SIG-M5 (cell line): ENCODE results near the gene ACAT2.
"Not testable (repeated sequence)": the region's sequence is repeated elsewhere in the genome, so short reads cannot be mapped to it uniquely, and the experiment has no call there.

Experiments
- DNase-seq: peaks from one replicate; lab custom pipeline; 2025; lab: John Stamatoyannopoulos, UW

Gene ACAT2

DNA sequence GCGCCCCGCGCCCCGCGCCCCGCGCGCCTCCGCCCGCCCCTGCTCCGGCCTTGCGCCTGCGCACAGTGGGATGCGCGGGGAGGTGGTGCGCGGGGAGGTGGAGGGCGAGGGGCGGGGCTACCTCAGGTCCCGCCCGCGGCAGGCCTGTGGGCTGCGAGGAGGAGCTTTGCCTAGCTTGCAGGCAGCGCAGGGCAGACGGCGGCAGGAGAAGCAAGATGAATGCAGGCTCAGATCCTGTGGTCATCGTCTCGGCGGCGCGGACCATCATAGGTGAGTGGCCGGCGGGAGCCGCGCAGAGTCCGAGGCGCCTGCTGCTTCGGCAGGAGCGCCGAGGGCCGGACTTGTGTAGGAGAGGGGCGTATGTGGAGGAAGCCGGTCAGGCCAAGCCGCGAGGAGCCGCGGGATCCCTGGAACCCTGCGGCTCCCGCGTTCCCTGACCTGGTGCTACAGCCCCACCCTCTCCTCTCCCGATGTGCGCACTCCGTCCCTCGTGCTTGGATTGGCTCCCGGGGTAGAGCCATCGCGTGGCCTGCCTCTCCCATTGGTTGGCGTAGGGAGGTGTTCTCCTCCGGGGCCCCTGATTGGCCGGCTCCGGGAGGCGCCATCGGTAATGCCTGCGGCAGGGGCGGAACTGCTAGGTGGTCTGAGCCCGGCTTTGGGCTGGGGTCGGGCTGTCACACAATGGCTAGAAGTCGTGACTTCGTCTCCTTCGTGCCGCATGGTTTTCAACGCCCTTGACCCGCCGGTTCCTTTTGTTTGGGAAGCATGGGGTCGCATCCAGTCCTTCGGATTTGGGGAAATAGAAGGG is at the start of gene ACAT2:
Gene ACAT2 (plus strand): TSS at position 173 of the 808 bp plus-strand sequence. CDS start 43 bp downstream, at position 216.
- DNase-seq, result peak; percentile 59

DNA sequence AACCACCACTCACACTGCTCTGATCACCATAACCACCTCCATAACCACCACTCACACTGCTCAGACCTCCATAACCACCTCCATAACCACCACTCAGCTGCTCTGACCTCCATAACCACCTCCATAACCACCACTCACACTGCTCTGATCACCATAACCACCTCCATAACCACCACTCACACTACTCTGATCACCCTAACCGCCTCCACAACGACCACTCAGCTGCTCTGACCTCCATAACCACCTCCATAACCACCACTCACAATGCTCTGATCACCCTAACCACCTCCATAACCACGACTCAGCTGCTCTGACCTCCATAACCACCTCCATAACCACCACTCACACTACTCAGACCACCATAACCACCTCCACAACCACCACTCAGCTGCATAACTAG is 49.5 kb upstream of the ACAT2 start:
- DNase-seq, result not testable (repeated sequence)

DNA sequence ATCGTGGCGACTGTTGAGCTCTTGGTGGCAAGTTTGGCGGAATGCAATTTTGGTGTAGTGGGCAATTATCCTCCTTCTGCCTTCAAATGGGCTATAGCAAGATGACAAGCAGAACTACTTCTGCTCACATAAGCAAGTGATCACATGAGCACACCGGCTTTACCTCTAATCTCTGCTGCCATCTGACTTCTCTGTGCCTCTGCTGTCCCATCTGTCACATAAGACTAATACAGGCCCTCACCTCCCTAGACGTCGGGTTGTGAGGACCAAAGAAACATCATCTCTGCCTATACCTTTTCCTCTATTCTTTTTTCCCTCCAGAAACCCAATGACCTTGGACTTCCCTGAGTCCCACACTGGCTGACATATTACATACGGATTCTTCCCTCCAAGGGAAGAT is 47.9 kb upstream of the ACAT2 start:
- no peak for DNase-seq

DNA sequence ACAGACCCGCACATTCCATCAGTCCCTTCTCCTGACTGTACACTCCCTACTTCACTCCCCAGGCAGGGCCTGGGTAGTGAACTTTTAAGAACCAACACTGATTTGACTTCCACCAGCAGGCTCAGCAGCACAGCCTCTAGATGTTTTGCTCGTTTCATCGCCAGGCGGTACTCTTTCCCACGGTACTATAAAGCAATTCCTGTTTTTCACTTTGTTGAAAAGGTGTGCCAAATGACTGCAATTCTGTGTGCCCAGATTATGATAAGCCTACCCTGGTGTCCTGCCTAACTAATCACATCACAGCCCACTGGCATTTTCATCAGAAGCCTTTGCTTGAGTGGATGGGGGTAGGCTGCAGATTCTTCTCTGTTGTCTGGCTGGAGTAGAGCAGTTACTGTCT is 47.4 kb upstream of the ACAT2 start:
- DNase-seq, result no peak

DNA sequence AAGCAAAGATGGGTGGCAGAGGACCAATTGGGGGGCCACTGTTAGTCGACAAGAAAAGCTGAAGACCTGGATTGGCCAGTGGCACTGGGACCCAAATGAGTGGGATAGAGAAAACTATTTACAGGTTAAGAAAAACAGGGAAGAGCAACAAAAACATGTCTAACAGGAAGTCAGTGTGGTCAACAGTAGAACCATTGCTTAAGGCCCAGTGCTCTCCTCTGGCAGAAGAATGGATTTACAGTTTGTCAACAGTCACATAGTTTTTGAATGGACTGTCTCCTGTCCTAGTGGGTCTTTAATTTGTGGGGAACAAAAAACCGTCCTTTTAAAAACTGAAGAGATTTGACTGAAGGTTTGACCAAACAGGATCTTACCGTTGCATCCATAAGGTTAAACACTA is 46.7 kb upstream of the ACAT2 start:
- DNase-seq, result no peak

DNA sequence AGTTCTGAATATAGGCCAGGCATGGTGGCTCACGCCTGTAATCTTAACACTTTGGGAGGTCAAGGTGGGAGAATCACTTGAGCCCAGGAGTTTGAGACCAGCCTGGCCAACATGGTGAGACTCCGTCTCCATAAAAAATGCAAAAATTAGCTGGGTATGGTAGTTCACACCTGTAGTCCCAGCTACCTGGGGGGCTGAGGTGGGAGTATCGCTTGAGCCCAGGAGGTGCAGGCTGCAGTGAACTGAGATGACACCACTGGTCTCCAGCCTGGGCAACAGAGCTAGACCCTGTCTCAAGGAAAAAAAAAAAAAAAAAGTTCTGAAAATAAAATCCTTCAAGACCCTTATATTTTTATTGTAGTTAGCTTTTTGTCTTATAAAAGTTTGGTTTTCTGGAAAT is 46.2 kb upstream of the ACAT2 start:
- no peak for DNase-seq

DNA sequence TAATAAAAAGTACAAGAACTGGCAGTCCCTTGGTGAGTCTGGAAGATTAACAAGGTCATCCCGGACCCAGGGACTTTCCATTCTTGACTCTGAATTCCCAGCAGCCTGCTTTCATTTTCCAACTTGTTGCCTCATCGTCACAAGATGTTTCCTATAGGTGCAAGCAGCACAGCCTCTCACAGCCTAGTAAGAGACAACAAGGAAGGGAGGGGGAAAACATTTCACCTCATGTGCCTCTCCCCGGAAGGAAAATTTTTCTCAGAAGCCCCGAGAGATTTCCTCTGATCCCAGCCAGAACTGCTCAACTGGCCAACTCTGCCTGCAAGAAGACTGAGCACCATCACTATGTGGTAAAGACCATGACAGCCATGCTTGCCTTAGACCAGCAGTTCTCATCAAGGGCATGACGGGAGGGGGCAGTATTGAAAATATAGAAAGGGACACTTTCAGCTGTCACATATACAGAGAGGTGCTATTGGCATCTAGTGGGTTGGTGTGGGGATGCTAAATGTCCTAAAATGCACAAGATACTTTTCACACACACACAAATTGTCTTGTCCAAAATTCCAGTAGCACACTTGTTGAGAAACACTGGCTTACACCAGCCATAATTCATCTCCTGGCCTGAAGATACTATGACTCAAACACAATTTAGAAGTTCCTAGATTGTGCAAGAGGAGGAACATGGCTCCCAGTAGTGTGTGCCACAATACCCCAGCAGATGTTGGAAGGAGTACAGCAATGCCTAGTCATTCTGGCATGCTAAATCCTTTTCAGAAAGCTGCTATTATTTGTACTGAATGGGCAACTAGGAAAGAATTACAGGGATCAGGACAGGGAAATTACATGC is 45.4 kb upstream of the ACAT2 start:
- DNase-seq, result no peak

DNA sequence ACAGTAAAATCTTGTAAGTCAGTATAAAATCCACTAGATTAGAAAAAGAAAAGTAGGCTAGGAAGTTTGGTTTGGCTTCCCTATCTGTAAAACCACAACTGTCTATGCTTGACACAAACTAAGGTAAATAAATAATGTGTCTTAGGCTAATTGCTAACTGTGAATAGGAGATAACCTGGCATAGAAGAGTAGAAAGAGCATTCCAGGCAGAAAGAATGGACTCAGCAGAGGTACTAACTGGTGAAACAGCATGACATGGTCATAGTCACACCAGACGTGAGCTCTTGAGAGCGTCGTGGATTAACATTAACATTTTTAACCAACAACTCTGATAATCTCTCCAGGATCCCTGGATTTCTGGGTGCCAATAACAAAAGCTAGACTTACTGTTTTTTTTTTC is 43.2 kb upstream of the ACAT2 start:
- DNase-seq, result no peak

DNA sequence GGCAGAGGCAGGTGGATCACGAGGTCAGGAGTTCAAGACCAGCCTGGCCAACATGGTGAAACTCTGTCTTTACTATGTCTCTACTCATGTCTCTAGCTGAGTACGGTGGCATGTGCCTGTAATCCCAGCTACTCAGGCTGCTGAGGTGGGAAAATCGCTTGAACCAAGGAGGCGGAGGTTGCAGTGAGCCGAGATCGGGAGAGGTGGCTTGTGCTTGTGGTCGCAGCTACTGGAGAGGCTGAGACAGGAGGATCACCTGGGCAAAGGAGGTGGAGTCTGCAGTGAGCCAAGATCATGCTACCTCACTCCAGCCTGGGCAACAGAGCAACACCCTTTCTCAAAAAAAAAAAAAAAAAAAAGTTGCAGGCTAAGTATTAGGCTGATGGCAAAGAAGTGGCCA is 42.6 kb upstream of the ACAT2 start:
- DNase-seq, result no peak

DNA sequence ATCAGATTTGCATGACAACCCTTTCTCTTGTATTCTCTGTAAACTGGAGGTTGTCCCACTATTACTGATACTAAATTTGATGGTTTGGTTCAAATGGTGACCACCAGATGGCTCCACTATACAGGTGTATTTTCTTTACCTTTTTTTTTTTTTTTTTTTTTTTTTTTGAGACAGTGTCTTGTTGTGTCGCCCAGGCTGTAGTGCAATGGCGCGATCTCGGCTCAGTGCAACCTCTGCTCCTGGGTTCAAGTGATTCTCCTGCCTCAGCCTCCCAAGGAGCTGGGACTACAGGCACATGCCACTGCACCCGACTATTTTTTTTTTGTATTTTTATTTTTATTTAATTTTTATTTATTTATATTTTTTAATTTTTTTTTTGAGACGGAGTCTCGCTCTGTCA is 41.1 kb upstream of the ACAT2 start:
- no peak for DNase-seq

DNA sequence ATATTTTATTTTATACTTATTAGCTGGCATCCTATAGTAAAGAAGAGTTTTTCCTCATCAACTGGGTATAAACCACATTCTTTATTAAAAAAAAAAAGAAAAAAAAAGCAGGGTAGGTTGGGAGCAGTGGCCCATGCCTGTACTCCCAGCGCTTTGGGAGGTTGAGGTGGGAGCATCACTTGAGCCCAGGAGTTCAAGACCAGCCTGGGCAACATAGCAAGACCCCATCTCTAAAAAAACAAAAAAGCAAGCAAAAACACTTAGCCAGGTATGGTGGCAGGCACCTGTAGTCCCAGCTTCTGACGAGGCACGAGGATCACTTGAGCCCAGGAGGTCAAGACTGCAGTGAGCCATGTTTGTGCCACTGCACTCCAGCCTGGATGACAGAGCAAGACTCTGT is 39.9 kb upstream of the ACAT2 start:
- DNase-seq, result not testable (repeated sequence)

DNA sequence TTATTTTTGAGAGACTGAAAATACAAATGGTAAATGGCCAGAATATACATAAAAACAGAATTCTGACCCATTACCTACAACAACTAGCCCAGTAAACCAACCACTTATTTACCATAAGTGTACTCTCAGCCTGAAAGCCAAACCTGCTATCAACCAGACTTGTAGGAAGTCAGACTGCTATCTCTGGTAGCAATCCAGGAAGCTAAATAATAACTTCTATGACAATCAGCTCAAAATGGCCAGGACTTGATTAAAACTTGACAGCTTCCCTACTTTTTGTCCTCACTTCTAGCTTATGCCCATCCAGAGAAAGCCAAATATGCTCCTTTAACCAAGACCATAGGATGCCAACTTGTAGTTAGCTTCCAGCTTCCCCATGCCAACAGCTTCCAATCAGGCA is 39.2 kb upstream of the ACAT2 start:
- no peak for DNase-seq

DNA sequence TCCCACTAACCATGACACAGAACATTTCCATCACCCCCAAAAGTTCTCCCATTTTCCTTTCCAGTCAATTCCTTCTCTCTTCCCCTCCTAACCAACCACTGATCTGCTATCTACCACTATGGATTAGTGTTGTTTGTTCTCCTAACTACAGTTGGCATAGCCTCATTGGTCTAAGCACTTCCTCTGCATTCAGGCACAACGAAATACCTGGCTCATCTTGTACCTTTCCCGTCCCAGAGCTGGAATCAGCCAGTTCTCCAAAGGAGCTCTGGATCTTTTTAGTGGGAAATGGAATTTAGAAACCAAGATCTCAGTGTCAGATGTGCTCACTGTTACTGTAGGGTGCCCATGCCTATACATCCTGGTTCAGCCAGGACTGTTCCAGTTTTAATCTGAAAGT is 38.6 kb upstream of the ACAT2 start:
- DNase-seq, result no peak

DNA sequence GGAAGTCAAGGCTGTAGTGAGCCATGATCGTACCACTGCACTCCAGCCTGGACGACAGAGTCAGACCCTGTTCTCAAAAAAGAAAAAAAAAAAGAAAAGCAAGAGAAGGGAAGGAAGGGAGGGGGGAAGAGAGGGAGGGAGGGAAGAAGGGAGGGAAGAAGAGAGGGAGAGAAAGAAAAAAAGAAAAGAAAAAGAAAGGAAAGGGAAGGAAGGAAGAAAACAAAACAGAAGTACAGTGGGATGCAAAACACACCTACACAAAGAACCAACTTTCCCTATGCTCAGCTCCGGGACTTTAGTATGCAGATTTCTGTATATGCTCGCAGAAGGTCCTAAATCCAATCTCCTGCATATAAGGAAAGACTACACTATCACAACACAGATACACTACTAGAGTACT is 37.1 kb upstream of the ACAT2 start:
- no peak for DNase-seq

DNA sequence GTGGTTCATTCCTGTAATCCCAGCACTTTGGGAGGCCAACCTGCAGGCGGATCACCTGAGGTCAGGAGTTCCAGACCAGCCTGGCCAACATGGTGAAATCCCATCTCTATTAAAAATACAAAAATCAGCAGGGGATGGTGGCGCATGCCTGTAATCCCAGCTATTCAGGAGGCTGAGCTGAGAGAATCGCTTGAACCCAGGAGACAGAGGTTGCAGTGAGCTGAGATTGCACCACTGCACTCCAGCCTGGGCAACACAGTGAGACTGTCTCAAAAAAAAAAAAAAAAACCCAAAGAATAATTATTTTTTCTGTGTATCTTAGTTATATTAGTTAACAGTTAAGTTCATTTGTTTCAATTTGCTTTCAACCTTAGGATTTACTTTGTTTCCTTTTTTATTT is 36.6 kb upstream of the ACAT2 start:
- DNase-seq, result not testable (repeated sequence)

DNA sequence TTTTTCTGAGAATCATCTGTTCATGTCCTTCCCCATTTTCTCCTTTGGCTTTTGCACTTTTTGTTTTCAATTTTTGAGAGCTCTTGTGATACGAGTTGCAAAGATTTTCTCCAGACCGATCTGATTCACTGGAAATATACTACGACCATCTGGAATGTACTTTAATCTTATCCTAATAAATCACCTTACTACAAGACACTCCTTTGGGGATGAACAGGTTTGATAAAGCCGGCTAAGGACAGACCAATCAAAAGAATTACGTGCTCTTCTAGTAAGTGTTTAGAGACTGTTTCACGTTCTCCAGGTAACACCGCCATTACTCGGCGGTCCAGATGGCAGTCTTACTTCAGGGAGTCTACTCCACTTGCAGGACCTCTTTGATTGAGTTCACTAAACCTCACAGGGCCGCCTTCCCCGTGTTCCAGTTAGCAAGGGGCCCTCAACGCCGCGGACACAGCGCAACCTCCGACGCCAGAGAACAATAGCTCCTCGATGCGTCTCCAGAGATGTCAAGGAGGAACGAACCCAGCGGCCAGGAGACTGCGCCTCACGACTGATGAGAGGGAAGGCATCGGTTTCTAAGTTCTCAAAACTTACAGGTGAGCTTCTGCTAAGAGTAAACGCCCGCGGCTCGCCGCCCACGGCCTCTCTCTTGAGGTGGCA is 35.5 kb upstream of the ACAT2 start:
- DNase-seq, result no peak

DNA sequence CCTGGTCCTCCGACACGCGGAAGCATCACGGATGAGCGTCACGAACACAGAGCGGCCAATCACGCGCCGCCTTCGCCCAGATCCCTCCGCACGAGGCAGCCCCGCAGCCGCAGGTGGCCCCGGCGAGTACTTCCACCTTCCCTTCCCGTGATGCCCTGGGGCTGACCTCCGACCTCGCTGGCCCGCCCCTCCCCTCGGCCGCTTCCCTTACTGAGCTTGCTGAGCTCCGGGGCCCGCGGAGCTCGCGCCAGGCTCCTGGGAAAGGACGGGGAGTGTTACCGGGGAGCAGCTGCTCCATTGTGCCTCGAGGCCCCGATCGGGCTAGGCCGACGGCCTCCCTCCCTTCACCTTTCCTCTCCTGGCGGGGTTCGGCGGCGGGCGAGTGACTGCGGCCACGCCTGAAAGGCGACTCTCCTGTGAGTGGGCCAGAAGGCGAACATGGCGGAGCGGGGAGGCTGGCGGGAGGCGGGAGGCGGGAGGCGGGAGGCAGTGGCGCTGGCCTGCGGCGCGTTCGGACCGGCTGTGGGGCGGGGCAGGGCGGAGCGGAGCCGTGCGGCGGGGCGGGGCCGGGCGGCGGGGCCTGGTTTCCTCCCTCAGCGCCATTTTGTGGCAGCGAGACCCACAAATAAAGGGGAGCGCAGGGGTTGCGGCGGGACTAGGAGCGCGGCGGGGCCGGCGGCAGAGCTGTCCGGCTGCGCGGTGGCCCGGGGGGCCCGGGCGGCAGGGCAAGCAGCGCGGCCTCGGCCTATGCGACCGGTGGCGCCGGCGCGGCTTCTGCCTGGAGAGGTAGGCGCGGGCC is 34.7 kb upstream of the ACAT2 start, which contains the start of gene WTAP:
Gene WTAP (plus strand): TSS at position 589 of the 799 bp plus-strand sequence. CDS start 8,760 bp downstream, outside the sequence.
- peak; percentile 77 for DNase-seq

DNA sequence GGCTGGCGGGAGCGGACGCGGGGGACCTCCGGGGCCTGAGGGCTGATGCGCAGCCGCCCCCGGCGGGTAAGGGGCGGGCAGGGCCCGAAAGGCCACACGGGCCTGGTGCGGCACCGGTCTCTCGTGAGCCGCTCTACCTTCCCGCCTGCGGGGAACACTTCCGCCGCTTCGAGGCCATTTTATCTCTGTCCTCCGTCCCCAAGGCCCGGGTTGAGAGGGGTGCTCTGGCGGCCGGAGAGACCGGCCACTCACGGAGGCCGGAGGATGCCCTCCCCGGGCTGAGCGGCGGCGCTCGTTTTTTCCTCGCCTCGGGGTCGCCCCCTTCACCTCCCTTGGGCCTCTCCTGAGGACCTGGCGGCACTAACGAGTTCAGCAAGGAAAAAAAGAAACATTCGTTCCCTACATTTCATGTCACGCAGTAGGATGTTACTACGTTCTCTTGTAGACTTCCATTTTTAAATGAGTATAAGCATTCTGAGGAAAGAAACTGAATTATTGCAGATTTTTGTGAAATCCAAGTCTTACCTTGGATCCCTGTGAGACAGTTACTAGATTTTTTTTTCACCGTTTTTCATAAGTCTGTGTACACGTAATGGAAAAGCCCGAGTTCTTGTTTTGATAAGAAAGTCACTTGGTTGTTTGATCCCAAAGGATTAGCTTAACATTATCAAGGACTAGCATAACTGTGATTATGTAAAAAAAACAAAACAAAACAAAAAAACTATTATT is 34.0 kb upstream of the ACAT2 start:
- DNase-seq, result no peak

DNA sequence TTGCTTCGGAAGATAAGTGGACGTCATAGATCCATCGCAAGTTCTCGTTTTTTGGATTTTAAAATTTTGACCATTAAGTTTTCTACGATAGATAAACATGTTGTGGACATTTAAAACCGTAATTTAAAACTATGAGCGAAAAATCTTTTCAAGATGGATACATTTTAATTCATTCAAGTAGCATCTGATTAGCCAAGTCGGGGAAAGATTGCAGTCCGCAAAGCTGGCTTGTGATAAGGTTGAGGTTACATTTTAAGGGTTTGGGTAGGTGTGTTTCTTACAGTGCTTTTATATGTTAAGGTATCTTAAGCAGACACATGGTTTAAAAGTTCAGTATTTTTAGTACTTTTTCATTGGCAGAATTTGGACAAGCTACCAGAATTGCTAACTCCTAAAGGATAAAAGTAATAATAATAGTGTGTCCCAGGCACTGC is 33.3 kb upstream of the ACAT2 start:
- no peak for DNase-seq

DNA sequence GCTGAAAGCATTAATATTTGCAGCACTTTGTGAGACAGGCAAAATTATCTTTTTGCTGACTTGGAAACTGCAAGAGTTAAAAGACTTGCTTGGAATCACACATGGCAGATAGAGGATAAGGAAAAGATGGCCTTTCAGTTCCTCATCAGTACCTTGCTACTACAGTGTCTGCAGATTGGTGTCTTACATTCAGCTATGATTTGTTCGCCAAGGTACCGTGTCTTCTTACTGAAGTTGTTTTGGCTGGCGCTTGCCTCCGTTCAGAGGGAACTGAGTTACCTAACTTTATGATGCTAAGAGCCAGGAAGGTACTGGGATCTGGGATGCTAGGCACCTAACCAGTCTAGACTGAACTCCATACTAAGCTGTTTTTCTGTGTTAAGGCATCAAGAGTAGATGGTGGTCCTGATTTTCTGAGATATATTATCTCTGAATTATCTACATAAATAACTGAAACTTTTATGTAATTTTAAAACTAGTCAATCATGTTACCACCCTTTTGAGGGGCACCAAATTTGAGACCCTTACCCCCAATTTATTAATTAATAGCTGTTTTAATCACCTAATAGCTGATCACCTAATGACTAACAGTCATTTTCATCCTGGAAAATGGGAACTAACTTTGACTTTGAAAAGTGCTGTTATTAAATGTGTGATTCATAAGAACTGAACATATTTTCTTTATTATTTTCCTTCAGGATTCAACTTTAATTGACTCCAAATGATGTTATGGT is 32.1 kb upstream of the ACAT2 start:
- no peak for DNase-seq
